ENCODE results near the gene SERPINE1.

Gene SERPINE1

DNA sequence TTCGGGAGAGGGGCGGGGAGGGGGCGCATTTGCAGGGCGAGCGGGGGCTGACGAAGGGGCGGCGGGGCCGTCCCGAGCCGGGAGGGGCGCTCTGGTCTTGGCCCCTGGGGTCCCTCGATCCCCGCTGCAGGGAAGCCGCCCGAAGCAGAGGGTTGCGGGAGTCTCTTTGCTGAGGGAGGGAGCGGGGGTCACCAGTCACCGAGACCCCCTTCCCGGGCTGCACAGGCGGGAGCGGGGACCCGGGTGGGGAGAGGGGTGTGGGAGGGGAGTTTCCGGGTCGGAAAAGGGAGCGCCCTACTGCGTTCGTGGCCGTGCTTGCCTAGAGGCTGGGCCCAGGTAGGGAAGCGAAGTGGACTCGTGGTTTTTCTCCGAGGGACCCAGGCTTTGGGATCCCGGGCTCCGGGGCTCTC, 27.8 kb downstream of the SERPINE1 start:
- DNase-seq (ENCODE audit: low spot score): no peak

DNA sequence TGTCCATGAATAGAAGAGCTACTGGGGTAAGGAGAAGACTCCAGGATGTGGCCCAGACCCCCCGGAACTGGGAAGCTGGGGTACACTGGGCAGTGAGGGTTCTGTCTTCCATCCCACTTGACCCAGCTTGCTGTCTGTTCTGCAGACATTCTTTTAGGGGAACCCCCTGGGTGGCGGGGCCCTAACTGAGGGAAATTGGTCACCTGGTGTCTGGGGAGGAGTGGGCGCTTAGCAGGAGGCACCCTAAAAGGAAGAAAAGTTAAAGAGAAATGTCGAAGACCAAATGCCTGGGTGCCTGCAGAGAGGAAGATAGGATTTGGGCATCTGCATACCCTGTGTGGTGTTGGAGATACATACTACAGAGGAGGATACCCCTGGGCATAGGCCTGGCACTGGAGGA, 28.4 kb downstream of the SERPINE1 start:
- no peak for DNase-seq (ENCODE audit: low spot score)

- no peak for DNase-seq (ENCODE audit: low spot score)
Measured at GRCh38 chr7:101156277-101156676, 29.4 kb downstream of the SERPINE1 start.

- no peak for DNase-seq (ENCODE audit: low spot score)
Measured at GRCh38 chr7:101156866-101157589, 30.1 kb downstream of the SERPINE1 start.

- DNase-seq (ENCODE audit: low spot score): no peak
Measured at GRCh38 chr7:101159696-101160674, 33.1 kb downstream of the SERPINE1 start.

GRCh38 chr7:101160910-101161309, 34.0 kb downstream of the SERPINE1 start:
- no peak for DNase-seq (ENCODE audit: low spot score)

DNA sequence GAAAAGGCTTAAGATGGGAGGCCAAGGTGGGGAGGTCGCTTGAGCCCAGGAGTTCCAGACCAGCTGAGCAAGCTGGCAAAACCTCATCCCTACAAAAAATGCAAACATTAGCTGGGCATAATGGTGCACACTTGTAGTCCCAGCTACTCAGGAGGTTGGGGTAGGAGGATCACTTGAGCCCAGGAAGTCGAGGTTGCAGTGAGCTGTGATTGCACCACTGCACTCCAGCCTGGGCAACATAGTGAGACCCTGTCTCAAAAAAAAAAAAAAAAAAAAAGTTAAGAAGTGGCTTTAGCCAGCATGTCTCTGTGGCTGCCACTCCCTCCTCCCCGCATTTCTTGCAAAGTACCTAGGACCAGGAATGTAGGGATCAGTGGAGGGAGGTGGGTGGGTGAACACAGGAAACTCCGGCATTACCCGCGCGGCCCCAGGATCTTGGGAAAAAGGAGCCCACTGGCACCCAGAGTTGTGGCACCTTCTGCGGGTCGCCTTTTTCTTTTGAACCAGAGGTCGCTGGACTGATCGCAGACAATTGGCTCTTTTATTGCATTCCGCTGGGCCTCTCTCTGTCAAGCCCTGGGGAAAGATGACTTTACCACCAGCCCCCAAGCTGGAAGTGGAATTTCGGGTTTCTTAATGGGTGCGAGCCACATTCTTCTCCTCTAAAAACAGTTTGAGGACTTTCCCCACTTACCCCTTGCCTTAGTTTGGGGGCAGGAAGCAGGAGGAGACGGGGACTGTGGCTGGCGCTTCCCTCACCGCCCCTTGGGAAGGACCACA, 35.0 kb downstream of the SERPINE1 start:
- no peak for DNase-seq (ENCODE audit: low spot score)

GRCh38 chr7:101162551-101163278, 35.8 kb downstream of the SERPINE1 start:
- peak; percentile 76 for DNase-seq (ENCODE audit: low spot score)

DNA sequence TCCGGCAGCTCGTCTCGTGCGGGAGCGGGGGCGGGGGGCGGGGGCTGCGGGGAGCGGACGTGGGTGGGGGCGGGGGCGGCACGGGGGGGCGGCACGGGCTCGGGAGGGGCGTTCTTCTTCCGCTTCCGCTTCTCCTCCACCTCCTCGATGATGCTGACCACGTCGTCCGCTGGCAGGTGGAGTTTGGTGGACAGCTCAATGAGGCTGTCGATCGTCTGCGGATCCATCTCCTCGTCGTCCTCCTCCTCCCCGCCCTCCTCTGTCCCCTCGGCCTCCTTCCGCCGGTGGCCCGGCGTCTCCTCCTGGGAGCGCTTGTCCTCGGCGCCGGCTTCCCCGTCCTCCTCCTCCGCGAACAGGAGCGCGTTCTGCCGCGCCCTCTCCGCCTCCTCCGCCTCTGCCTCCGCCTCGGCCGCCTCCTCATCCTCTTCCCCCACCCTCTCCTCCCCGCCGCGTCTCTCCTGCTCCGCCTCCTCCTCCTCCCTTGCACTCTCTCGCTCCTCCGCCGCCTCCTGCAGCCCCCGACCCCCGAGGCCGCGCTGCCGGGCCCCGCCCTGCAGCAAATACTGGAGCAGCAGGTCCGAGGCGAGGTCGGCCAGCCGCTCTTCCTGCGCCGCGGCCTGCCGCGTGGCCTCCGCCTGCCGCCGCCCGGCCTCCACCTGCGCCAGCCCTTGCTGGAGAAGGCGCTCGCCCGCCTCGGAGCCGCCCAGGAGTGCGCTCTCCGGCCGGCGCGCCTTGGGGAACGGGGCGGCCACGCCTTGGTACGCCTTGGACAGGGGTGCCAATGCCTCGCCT, 36.6 kb downstream of the SERPINE1 start:
- peak; percentile 69 for DNase-seq (ENCODE audit: low spot score)

- DNase-seq (ENCODE audit: low spot score): no peak
Measured at GRCh38 chr7:101164071-101164840, 37.4 kb downstream of the SERPINE1 start.

DNA sequence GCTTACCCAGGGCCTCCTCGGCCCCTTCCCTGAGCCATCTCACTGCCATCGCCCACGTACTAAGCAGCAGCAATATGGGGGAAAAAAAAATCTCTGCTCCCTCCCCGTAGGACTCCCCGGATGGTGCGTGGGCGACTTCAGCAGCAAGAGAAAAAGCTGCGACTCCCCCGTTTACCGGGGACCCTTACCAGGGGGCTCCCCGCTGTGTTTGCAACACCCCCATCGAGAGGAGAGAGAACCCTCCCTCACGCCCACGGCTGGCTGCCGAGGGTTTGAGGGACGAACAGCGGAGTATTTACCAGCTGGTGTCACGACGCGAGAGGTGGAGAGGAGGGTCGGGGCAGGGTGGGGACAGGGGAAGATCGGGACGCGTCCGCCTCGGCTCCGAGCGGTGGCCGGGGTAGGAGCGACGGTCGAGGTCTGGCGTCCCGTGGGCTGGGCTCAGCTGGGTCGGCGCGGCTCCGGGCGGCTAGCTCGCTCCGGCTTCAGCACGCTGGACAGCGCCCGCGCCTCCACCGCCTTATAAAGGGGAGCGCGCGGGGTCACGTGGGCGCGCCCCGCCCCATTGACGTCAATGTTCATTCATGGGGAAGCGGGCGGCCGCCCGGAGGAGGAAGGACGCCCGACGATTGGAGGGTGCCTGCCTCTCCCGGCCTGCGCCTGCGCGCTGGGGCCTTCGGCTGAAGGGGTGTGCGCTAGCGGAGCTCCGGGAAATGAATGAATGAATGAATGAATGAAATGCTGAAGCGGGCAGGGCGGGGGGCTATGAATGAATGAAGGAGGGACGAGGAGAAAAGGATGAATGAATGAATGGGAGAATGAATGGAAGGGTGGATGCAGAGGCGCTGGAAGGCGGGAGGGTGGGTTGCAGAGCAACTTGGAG, 38.4 kb downstream of the SERPINE1 start, which contains the start of gene VGF:
VGF (minus strand) TSS at position 495 of the 883 bp plus-strand sequence. CDS start 726 bp downstream, outside the sequence.
- peak; percentile 93 for DNase-seq (ENCODE audit: low spot score)

- no peak for DNase-seq (ENCODE audit: low spot score)
Measured at GRCh38 chr7:101165958-101166647, 39.2 kb downstream of the SERPINE1 start.

GRCh38 chr7:101166648-101166908, 39.7 kb downstream of the SERPINE1 start:
- no peak for DNase-seq (ENCODE audit: low spot score)

DNA sequence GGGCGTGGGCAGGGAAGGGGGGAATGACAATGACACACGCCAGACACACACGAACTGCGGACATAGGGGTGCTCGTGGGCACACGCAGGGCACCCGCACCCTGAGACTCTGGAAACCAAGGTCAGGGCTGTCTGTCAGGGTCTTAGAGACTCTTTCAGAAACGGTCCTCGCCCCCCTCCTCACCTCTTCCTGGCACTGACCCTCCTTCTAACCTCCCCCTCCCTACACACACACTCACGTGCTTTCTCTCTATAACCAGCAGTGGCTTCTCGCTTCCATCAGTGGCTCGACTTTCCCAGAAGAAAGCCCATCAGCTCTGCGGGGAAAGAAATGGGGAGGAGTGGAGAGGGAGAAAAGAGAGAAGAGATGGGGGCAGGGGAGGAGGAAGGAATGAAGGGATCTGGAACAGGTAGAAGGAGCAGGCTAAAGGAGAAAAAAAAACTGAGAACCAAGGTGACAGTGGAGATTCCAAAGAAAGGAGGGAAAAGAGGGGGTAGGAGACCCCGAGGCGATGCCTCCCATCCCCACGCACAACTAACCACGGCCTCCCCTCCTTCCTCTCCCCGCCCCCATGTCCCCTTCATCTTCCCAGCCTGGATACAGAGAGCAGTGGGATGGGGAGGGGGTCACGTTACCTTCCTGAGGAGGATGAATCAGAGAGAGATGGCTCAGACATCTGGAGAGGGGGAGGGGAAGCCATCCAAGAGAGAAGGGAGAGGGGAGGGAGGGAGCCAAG, 40.2 kb downstream of the SERPINE1 start:
- DNase-seq (ENCODE audit: low spot score): peak; percentile 79

DNA sequence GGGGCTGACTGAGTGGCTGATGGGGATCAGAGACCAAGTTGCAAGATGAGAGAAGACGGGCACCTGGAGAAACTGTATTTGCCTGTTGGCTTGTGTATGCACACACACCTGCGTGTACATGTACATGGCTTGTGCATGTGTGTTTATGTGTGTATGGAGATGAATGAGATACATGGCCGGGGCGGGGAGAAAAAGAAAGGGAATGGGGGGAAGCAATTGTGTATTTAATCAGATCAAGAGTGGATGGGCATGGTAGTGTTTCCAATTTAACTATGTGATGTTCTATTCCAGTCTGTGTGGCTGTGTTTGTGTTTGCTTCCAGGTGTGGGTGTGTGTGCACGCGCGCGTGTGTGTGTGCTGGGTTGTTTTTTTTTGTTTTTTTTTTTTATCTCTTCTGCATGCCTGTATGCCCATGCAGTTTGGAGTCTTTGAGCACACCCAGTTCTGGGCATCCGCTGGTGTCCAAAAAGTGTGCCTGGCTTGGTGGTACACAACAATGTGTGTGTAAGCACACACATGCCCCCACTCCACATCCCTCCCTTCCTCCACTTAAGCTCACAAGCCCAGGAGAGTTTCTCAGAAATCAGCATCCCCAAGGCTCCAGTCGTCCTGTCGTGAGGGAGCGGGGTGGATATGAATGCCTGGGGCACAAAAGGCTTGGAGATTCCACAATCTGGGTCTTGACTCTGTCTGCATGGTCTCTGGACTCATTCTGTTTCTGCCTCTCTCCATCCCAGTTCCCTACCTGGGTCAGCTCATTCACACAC, 40.9 kb downstream of the SERPINE1 start:
- DNase-seq (ENCODE audit: low spot score): no peak

DNA sequence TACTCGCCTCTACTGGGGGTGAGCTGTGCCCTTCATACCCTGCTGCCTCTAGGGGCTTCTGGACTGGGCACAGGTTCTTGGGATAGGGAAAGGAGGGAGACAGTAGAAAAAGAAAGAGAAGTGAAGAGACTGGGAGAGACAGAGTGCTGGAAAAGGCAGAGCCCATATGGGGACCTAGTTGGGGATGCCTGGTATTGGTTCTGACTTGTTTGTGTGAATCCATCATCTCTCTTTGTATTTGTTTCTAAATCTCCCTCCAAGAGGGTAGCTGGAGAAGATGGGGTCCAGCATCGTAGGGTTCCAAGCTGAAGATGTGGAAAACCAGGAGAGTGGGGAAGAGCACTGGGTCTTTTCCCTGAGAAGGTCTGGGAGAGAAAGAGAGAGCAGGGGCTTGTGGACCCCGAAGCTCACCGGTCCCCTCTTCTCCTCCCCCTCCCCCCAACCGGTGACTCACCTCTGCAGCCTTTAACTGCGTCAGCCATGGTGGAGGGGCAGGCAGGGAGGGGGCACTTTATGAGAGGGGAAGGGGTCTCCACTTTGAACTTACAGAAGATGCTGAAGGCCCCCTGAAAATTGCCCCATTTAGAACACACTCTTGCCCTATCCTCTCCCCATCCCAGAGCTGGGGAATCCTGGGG, 41.6 kb downstream of the SERPINE1 start:
- no peak for DNase-seq (ENCODE audit: low spot score)

All from SK-N-DZ (cell line).